Measurements from ENCODE around the gene ARHGEF19.
"Not testable (repeated sequence)": the region's sequence is repeated elsewhere in the genome, so short reads cannot be mapped to it uniquely, and the experiment has no call there.

ARHGEF19 gene

DNA sequence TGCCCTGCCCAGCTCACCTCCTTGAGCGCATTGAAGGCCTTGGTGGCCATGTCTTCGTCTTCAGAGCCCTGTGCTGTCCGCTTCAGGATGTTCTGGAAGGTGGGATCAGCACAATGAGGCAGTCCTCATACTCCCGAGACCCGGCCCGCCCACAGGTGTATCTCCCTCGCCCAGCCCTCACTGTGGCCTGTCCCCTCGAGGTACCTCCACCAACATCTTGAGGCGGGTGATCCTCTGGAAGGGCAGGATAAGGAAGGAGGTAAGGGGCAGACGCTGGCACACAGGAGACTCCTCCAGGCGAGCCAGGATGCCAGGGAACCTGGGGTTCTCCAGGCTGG is 7.1 kb downstream of the ARHGEF19 start:
- peaks cover 11% of the 10 kb centered on the region for H3K4me1 ChIP-seq (ENCODE audit: control insufficient read depth, insufficient read depth, low read length, poor library complexity, severe bottlenecking)
- no peak overlapping the region for H3K4me3 ChIP-seq (ENCODE audit: insufficient read depth, low read depth, low read length, poor library complexity, severe bottlenecking)
- no peaks in the 10 kb centered on the region for H3K27me3 ChIP-seq (replicated peaks; ENCODE audit: control insufficient read depth, insufficient read depth, low read length, poor library complexity, severe bottlenecking)
- DNase-seq = no peak
- H3K36me3 ChIP-seq (ENCODE audit: control insufficient read depth, insufficient read depth, low read length) = no peaks in the 10 kb centered on the region
- peak overlapping the region; percentile 25 for H3K27ac ChIP-seq (ENCODE audit: insufficient read depth, low read length, poor library complexity, severe bottlenecking)
- H3K9me3 ChIP-seq (ENCODE audit: control insufficient read depth, low read length) = no peaks in the 10 kb centered on the region

DNA sequence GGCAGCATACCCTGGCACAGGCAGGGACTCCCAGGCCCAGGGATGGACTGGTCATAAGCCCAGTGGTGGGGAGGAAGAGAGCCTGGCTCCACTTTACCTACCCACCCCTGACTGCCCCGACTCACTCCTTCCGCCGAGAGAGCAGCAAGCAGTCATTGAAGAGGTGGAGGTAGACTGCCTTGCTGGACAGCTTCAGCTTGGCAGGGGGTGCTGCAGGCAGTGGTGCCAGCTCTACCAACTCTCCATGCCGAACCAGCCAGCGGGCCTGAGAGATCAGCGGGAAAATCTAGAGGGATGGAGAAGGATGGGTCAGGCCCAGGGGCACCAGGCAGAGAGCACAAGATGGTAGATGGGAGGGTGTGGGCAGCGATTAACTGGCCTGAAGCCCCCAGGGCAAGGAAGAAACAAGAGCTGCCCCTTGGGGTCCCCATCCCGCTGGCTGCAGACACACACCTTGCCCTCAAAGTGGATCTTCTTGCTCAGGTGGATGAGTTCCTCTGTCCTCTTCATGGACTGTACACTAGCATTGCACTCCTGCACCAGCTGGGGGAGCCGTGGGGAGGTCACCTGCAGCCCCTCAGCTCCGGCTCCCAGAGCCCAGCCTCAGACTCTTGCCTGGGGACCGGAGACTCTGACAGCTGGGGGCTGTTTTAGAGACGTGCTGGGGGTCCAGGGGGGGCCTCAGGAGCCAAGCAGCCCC is 7.7 kb downstream of the ARHGEF19 start:
- H3K4me3 ChIP-seq (ENCODE audit: insufficient read depth, low read depth, low read length, poor library complexity, severe bottlenecking) = no peak overlapping the region
- H3K27me3 ChIP-seq (replicated peaks; ENCODE audit: control insufficient read depth, insufficient read depth, low read length, poor library complexity, severe bottlenecking) = no peaks in the 10 kb centered on the region
- no peak overlapping the region for H3K27ac ChIP-seq (ENCODE audit: insufficient read depth, low read length, poor library complexity, severe bottlenecking)
- DNase-seq = no peak
- no peaks in the 10 kb centered on the region for H3K9me3 ChIP-seq (ENCODE audit: control insufficient read depth, low read length)
- peaks cover 11% of the 10 kb centered on the region for H3K4me1 ChIP-seq (ENCODE audit: control insufficient read depth, insufficient read depth, low read length, poor library complexity, severe bottlenecking)
- no peaks in the 10 kb centered on the region for H3K36me3 ChIP-seq (ENCODE audit: control insufficient read depth, insufficient read depth, low read length)

DNA sequence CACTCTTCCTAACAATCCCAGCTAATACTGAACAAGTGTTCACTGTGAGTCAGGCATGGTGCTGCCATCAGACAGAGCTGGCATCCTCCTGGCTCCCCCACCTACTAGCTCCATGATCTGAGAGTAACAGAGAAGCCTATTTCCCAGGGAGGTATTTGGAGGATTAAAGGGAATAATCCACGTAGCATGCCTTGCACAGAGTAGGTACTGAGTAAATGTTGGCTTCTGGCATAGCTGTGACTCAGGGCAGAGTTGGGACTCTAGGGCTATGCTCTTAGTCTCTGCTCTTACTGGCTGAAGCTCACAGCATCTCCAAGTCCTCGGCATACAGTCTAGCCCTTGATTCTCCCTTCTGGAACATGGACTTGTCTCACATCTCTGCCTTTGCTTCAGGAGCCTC is 8.2 kb downstream of the ARHGEF19 start:
- no peak overlapping the region for H3K4me3 ChIP-seq (ENCODE audit: insufficient read depth, low read depth, low read length, poor library complexity, severe bottlenecking)
- peaks cover 11% of the 10 kb centered on the region for H3K4me1 ChIP-seq (ENCODE audit: control insufficient read depth, insufficient read depth, low read length, poor library complexity, severe bottlenecking)
- no peak for DNase-seq
- H3K27ac ChIP-seq (ENCODE audit: insufficient read depth, low read length, poor library complexity, severe bottlenecking) = no peak overlapping the region
- no peaks in the 10 kb centered on the region for H3K27me3 ChIP-seq (replicated peaks; ENCODE audit: control insufficient read depth, insufficient read depth, low read length, poor library complexity, severe bottlenecking)
- no peaks in the 10 kb centered on the region for H3K9me3 ChIP-seq (ENCODE audit: control insufficient read depth, low read length)
- H3K36me3 ChIP-seq (ENCODE audit: control insufficient read depth, insufficient read depth, low read length) = no peaks in the 10 kb centered on the region

DNA sequence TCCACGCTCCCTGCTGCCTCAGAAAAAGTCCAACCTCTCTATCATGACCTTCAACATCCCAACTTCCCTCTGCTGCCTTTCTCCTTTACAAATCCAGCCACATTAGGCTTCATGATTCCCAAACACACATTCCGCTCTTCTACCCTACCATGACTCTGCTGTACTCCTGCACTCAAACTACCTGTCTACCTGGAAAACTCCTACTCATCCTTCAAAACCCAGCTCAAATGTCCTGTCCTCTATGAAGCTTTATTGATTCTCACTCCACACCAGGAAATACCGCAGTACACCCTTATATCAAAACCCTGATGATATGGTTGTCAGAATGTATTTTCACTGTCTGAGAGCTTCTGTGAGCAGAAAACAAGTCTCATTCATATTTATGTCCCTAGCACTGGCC is 8.9 kb downstream of the ARHGEF19 start:
- no peaks in the 10 kb centered on the region for H3K9me3 ChIP-seq (ENCODE audit: control insufficient read depth, low read length)
- H3K27ac ChIP-seq (ENCODE audit: insufficient read depth, low read length, poor library complexity, severe bottlenecking) = no peak overlapping the region
- no peak overlapping the region for H3K4me3 ChIP-seq (ENCODE audit: insufficient read depth, low read depth, low read length, poor library complexity, severe bottlenecking)
- no peaks in the 10 kb centered on the region for H3K36me3 ChIP-seq (ENCODE audit: control insufficient read depth, insufficient read depth, low read length)
- DNase-seq = no peak
- H3K4me1 ChIP-seq (ENCODE audit: control insufficient read depth, insufficient read depth, low read length, poor library complexity, severe bottlenecking) = peaks cover 11% of the 10 kb centered on the region
- no peaks in the 10 kb centered on the region for H3K27me3 ChIP-seq (replicated peaks; ENCODE audit: control insufficient read depth, insufficient read depth, low read length, poor library complexity, severe bottlenecking)

DNA sequence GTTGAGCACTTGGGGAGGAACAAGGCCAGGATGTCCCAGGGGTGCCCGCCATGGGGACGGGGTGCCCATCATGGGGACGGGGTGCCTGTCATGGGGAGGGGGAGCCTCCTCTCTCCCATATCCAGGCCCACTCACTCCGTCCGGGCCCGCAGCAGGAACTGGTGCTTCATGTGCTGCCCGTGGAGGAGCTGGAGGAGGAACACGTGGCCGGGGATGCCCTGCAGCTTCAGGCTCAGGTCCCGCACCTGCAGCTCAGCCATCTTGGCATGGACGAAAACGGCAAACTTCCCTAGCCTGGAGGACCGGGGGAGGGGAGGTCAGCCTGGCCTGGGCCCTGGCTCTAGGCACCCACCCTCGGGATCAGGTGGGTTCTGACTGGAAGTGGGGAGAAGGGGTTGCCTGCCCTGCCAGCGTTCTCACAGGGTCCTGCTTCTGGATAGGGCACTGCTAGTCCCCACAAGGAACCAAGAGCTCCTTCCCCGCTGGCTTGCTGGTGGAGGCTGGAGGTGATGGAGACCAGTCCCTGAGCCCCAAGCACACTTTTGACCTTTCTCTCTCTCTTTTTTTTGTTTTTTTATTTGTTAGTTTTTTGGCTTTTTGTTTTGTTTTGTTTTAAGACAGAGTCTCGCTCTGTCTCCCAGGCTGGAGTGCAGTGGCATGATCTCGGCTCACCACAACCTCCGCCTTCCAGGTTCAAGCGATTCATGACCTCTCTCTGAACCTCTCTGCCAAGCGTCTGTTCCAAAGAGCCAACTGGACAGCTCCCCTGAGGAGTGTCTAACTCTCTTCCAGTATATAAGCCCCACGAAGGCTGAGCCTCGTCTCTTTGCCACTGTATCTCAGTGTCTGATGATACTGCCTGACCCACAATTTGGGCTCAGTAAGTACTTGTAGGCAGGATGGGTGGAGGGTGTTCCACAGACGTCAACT is 9.9 kb downstream of the ARHGEF19 start:
- Histone ChIP-seq H3K27ac (ENCODE audit: insufficient read depth, low read length, poor library complexity, severe bottlenecking) (no peak overlapping the region), H3K36me3 (ENCODE audit: control insufficient read depth, insufficient read depth, low read length) (no peaks in the 10 kb centered on the region), H3K4me1 (ENCODE audit: control insufficient read depth, insufficient read depth, low read length, poor library complexity, severe bottlenecking) (peaks cover 11% of the 10 kb centered on the region), H3K27me3 (replicated peaks; ENCODE audit: control insufficient read depth, insufficient read depth, low read length, poor library complexity, severe bottlenecking) (no peaks in the 10 kb centered on the region), H3K4me3 (ENCODE audit: insufficient read depth, low read depth, low read length, poor library complexity, severe bottlenecking) (no peak overlapping the region), H3K9me3 (ENCODE audit: control insufficient read depth, low read length) (no peaks in the 10 kb centered on the region)
- DNase-seq = no peak

DNA sequence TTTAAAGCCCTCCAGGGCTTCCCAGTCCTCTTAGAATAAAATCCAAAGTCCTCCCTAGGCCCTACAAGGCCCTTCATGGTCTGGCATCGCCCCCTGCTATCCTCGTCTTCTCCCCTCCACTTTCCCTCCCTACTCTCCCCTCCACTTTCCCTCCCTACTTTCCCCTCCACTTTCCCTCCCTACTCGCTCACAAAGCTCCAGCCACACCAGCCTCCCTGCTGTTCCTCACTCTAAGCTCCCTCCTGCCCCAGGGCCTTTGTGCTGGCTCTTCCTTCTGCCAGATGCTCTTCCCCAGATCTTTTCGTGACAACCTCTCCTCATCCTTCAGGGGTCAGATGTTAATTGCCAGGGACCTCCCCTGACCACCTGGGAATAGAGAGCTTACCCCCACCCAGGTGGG is 12.8 kb downstream of the ARHGEF19 start:
- no peak overlapping the region for H3K4me3 ChIP-seq (ENCODE audit: insufficient read depth, low read depth, low read length, poor library complexity, severe bottlenecking)
- no peaks in the 10 kb centered on the region for H3K36me3 ChIP-seq (ENCODE audit: control insufficient read depth, insufficient read depth, low read length)
- no peaks in the 10 kb centered on the region for H3K4me1 ChIP-seq (ENCODE audit: control insufficient read depth, insufficient read depth, low read length, poor library complexity, severe bottlenecking)
- H3K9me3 ChIP-seq (ENCODE audit: control insufficient read depth, low read length) = no peaks in the 10 kb centered on the region
- no peak overlapping the region for H3K27ac ChIP-seq (ENCODE audit: insufficient read depth, low read length, poor library complexity, severe bottlenecking)
- no peaks in the 10 kb centered on the region for H3K27me3 ChIP-seq (replicated peaks; ENCODE audit: control insufficient read depth, insufficient read depth, low read length, poor library complexity, severe bottlenecking)
- DNase-seq = no peak

DNA sequence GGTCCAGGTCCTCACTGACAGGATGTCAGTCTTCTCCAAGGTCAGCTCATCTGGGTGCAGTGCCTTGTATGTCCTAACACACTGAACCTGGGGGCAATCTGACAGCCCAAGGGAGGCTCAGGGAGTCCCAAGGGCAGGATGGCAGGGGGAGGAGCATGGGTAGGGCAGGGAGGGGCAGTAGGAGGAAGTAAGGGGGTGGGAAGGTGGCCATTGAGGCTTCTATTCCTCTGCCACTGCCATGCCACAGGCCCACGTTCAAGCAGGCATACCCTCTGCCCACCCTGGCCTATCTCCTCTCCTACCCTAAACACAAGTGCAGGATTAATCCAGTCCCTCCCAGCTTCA is 13.3 kb downstream of the ARHGEF19 start:
- no peaks in the 10 kb centered on the region for H3K36me3 ChIP-seq (ENCODE audit: control insufficient read depth, insufficient read depth, low read length)
- H3K4me3 ChIP-seq (ENCODE audit: insufficient read depth, low read depth, low read length, poor library complexity, severe bottlenecking) = no peak overlapping the region
- H3K27me3 ChIP-seq (replicated peaks; ENCODE audit: control insufficient read depth, insufficient read depth, low read length, poor library complexity, severe bottlenecking) = no peaks in the 10 kb centered on the region
- H3K27ac ChIP-seq (ENCODE audit: insufficient read depth, low read length, poor library complexity, severe bottlenecking) = no peak overlapping the region
- no peaks in the 10 kb centered on the region for H3K9me3 ChIP-seq (ENCODE audit: control insufficient read depth, low read length)
- no peaks in the 10 kb centered on the region for H3K4me1 ChIP-seq (ENCODE audit: control insufficient read depth, insufficient read depth, low read length, poor library complexity, severe bottlenecking)
- no peak for DNase-seq

DNA sequence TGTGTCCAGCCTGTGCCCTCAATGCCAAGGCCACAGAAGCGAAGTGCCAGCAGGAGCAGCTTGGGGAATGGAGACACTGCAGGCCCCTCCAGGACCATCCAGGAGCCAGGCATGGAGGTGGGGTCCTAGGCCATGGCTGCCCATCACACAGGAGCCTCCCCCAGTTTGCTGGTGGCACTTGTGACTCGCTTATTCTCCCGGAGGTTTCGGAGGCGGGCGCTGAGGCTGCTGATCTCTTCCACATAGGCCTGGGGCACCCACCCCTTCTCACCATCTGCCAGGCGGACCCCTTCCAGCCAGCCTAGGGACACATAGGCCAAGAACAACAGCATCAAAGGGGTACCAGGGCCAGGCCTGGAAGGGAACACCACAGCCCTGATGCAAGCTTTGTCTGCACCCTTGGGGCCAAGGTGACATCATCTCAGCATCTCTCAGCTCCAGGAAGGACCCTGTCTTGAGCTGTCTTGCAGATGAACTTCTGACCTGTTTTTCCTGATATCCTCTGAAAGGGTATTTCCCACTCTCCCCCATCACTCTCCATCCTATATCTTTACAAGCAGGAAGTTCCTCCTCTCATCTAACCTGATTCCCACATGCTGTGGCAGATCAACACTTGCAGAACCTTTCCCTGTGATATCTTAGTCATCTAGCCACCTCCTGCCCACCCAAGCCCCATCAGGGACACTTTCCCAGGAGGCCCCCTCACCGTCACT is 13.9 kb downstream of the ARHGEF19 start:
- H3K4me3 ChIP-seq (ENCODE audit: insufficient read depth, low read depth, low read length, poor library complexity, severe bottlenecking) = no peak overlapping the region
- H3K4me1 ChIP-seq (ENCODE audit: control insufficient read depth, insufficient read depth, low read length, poor library complexity, severe bottlenecking) = no peaks in the 10 kb centered on the region
- no peaks in the 10 kb centered on the region for H3K9me3 ChIP-seq (ENCODE audit: control insufficient read depth, low read length)
- no peaks in the 10 kb centered on the region for H3K27me3 ChIP-seq (replicated peaks; ENCODE audit: control insufficient read depth, insufficient read depth, low read length, poor library complexity, severe bottlenecking)
- no peak overlapping the region for H3K27ac ChIP-seq (ENCODE audit: insufficient read depth, low read length, poor library complexity, severe bottlenecking)
- no peak for DNase-seq
- no peaks in the 10 kb centered on the region for H3K36me3 ChIP-seq (ENCODE audit: control insufficient read depth, insufficient read depth, low read length)

DNA sequence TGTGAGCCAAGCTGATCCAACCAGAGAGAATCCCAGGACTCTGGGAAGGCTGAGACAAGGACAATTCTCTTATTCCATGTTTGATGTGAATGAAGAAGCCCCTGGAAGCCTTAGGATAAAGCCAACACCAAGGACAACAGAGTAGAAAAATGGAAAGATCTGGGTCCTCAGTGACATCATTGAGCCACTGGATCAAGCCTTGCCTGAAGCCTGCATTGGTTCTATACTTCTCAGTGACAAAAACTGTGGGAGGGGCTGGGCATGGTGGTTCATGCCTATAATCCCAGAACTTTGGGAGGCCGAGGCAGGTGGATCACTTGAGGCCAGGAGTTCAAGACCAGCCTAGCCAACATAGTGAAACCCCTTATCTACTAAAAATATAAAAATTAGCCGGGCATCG is 15.6 kb downstream of the ARHGEF19 start:
- Histone ChIP-seq H3K4me3 (ENCODE audit: insufficient read depth, low read depth, low read length, poor library complexity, severe bottlenecking) (no peak overlapping the region), H3K9me3 (ENCODE audit: control insufficient read depth, low read length) (no peaks in the 10 kb centered on the region), H3K36me3 (ENCODE audit: control insufficient read depth, insufficient read depth, low read length) (no peaks in the 10 kb centered on the region), H3K27me3 (replicated peaks; ENCODE audit: control insufficient read depth, insufficient read depth, low read length, poor library complexity, severe bottlenecking) (no peaks in the 10 kb centered on the region), H3K4me1 (ENCODE audit: control insufficient read depth, insufficient read depth, low read length, poor library complexity, severe bottlenecking) (no peaks in the 10 kb centered on the region), H3K27ac (ENCODE audit: insufficient read depth, low read length, poor library complexity, severe bottlenecking) (no peak overlapping the region)
- DNase-seq = no peak

DNA sequence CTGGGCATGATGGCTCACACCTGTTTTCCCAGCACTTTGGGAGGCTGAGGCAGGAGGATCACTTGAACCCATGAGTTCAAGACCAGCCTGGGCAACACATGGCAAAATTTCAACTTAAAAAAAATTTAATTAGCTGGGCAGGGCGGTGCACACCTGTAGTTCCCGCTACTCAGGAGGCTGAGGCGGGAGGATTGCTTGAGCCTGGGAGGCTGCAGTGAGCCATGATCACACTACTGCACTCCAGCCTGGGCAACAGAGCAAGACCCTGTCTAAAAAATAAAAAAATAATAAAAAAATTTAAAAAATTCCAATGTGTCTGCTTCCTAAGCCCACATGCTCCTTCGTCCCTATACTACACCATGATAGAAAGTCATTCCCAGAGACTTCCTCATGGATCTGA is 16.3 kb downstream of the ARHGEF19 start:
- not testable (repeated sequence) for DNase-seq; H3K4me1 ChIP-seq (ENCODE audit: control insufficient read depth, insufficient read depth, low read length, poor library complexity, severe bottlenecking); H3K36me3 ChIP-seq (ENCODE audit: control insufficient read depth, insufficient read depth, low read length); H3K27me3 ChIP-seq (replicated peaks; ENCODE audit: control insufficient read depth, insufficient read depth, low read length, poor library complexity, severe bottlenecking); H3K9me3 ChIP-seq (ENCODE audit: control insufficient read depth, low read length); H3K27ac ChIP-seq (ENCODE audit: insufficient read depth, low read length, poor library complexity, severe bottlenecking); H3K4me3 ChIP-seq (ENCODE audit: insufficient read depth, low read depth, low read length, poor library complexity, severe bottlenecking)
